WTC11 (cell line): Measurements from ENCODE around the gene DAPK1. TPM values are rescaled to one million over a fixed set of nuclear protein-coding genes. Genes with fewer than 3 reads are reported as not detected.

Experiments used
- ATAC-seq: fragments of 200-7000 bp; cut with Tn5 transposase; 2 replicates; pipeline ENCODE4 v1.10.0; 2021; ENCODE audit warnings: mild to moderate bottlenecking, moderate library complexity
- CTCF ChIA-PET: fragments of 300-600 bp; sonication (Branson Sonifier 250); formaldehyde crosslinking; loops from one replicate; lab custom pipeline; 2021; ENCODE audit warnings: antibody characterized with exemption; lab: Charles Lee
- POLR2A ChIA-PET: fragments of 350-600 bp; sonication (Branson Sonifier 250); formaldehyde crosslinking; loops from one replicate; lab custom pipeline; 2021; ENCODE audit warnings: antibody characterized with exemption; lab: Charles Lee
- DNase-seq: peaks from one replicate; pipeline ENCODE4 v3.0.0; 2021; ENCODE audit warnings: low spot score
- H3K27ac Mint-ChIP-seq: 2 replicates; pipeline ENCODE4 v1.8.0; 2021; ENCODE audit warnings: mixed read lengths
- H3K27me3 Mint-ChIP-seq: 2 replicates; pipeline ENCODE4 v1.8.0; 2021; ENCODE audit warnings: low read depth, mild to moderate bottlenecking, moderate library complexity, mixed read lengths
- H3K36me3 Mint-ChIP-seq: 2 replicates; pipeline ENCODE4 v1.8.0; 2021; ENCODE audit warnings: mixed read lengths
- H3K4me1 Mint-ChIP-seq: 2 replicates; pipeline ENCODE4 v1.8.0; 2022; ENCODE audit warnings: mixed read lengths
- H3K4me3 Mint-ChIP-seq: 2 replicates; pipeline ENCODE4 v1.8.0; 2021; ENCODE audit warnings: mild to moderate bottlenecking, moderate library complexity, mixed read lengths
- H3K9me3 Mint-ChIP-seq: 2 replicates; pipeline ENCODE4 v1.8.0; 2021; ENCODE audit warnings: mixed read lengths
- ATF1 ChIP-seq: sonication (generic); formaldehyde crosslinking; IDR thresholded peaks from 2 replicates; pipeline ENCODE4 v1.8.1; 2023; ENCODE audit warnings: mild to moderate bottlenecking, moderate library complexity, missing genetic modification reagents
- CBFB ChIP-seq: sonication (generic); formaldehyde crosslinking; IDR thresholded peaks from 2 replicates; pipeline ENCODE4 v1.8.1; 2022; ENCODE audit warnings: mild to moderate bottlenecking, low read depth, missing genetic modification reagents
- EMX1 ChIP-seq: fragments of 250-450 bp; sonication (Bioruptor Pico); IDR thresholded peaks from 2 replicates; pipeline ENCODE4 v1.8.0; 2021; ENCODE audit warnings: mild to moderate bottlenecking
- FOXJ3 ChIP-seq: sonication (generic); formaldehyde crosslinking; IDR thresholded peaks from 2 replicates; pipeline ENCODE4 v1.9.0; 2021; ENCODE audit warnings: missing genetic modification reagents, mild to moderate bottlenecking, borderline replicate concordance
- KAT7 ChIP-seq: sonication (generic); formaldehyde crosslinking; IDR thresholded peaks from 2 replicates; pipeline ENCODE4 v1.8.1; 2023; ENCODE audit warnings: missing genetic modification reagents, mild to moderate bottlenecking, borderline replicate concordance
- MLX ChIP-seq: sonication (generic); formaldehyde crosslinking; IDR thresholded peaks from 2 replicates; pipeline ENCODE4 v1.8.1; 2023; ENCODE audit warnings: mild to moderate bottlenecking, missing genetic modification reagents, moderate library complexity
- NFYB ChIP-seq: sonication (generic); formaldehyde crosslinking; conservative IDR thresholded peaks from 2 replicates; pipeline ENCODE4 v1.8.0; 2022; ENCODE audit warnings: low read depth, missing genetic modification reagents
- NR3C1 ChIP-seq: sonication (generic); formaldehyde crosslinking; conservative IDR thresholded peaks from 2 replicates; pipeline ENCODE4 v1.8.1; 2023; ENCODE audit warnings: low read depth, mild to moderate bottlenecking, missing genetic modification reagents
- PRRX2 ChIP-seq: fragments of 250-450 bp; sonication (Bioruptor Pico); IDR thresholded peaks from 2 replicates; pipeline ENCODE4 v1.8.0; 2021; ENCODE audit warnings: mild to moderate bottlenecking
- RORB ChIP-seq: fragments of 250-450 bp; sonication (Bioruptor Pico); IDR thresholded peaks from 2 replicates; pipeline ENCODE4 v1.9.0; 2021; ENCODE audit warnings: mild to moderate bottlenecking
- STAT6 ChIP-seq: sonication (generic); formaldehyde crosslinking; conservative IDR thresholded peaks from 2 replicates; pipeline ENCODE4 v1.8.1; 2023; ENCODE audit warnings: mild to moderate bottlenecking, low read depth, missing genetic modification reagents, moderate library complexity
- TCF7 ChIP-seq: sonication (generic); formaldehyde crosslinking; IDR thresholded peaks from 2 replicates; pipeline ENCODE4 v1.8.0; 2022; ENCODE audit warnings: mild to moderate bottlenecking, low read depth, missing genetic modification reagents, moderate library complexity
- TEAD4 ChIP-seq: sonication (generic); formaldehyde crosslinking; IDR thresholded peaks from 2 replicates; pipeline ENCODE4 v1.8.0; 2022; ENCODE audit warnings: mild to moderate bottlenecking, missing genetic modification reagents
- TP53 ChIP-seq: sonication (generic); formaldehyde crosslinking; IDR thresholded peaks from 2 replicates; pipeline ENCODE4 v1.8.1; 2023; ENCODE audit warnings: mild to moderate bottlenecking, missing genetic modification reagents
- ZNF121 ChIP-seq: sonication (generic); formaldehyde crosslinking; IDR thresholded peaks from 2 replicates; pipeline ENCODE4 v1.8.0; 2023; ENCODE audit warnings: missing genetic modification reagents
- ZNF219 ChIP-seq: sonication (generic); formaldehyde crosslinking; IDR thresholded peaks from 2 replicates; pipeline ENCODE4 v1.8.0; 2023; ENCODE audit warnings: missing genetic modification reagents, mild to moderate bottlenecking, borderline replicate concordance
- ZNF263 ChIP-seq: sonication (generic); formaldehyde crosslinking; IDR thresholded peaks from 2 replicates; pipeline ENCODE4 v1.8.1; 2022; ENCODE audit warnings: low read depth, mild to moderate bottlenecking, moderate library complexity, missing genetic modification reagents
- ZNF281 ChIP-seq: sonication (generic); formaldehyde crosslinking; IDR thresholded peaks from 2 replicates; pipeline ENCODE4 v1.8.0; 2023; ENCODE audit warnings: mild to moderate bottlenecking, missing genetic modification reagents
- ZNF416 ChIP-seq: fragments of 250-450 bp; sonication (Bioruptor Pico); IDR thresholded peaks from 2 replicates; pipeline ENCODE4 v1.9.0; 2021; ENCODE audit warnings: mild to moderate bottlenecking, inconsistent platforms
- ZNF423 ChIP-seq: fragments of 250-450 bp; sonication (Bioruptor Pico); IDR thresholded peaks from 2 replicates; pipeline ENCODE4 v2.1.2; 2022; ENCODE audit warnings: mild to moderate bottlenecking, moderate library complexity
- total RNA-seq: library from RNA; stranded (reverse); gene quantifications from 3 replicates; pipeline ENCODE4 v1.2.3, GENCODE V29; 2021
- TF ChIP-seq, protein P1 (sequence below): sonication (generic); formaldehyde crosslinking; IDR thresholded peaks from 2 replicates; pipeline ENCODE4 v1.8.0; 2023; ENCODE audit warnings: missing genetic modification reagents
- TF ChIP-seq, protein P2 (sequence below): sonication (generic); formaldehyde crosslinking; IDR thresholded peaks from 2 replicates; pipeline ENCODE4 v1.8.1; 2022; ENCODE audit warnings: low read depth, missing genetic modification reagents, borderline replicate concordance
- TF ChIP-seq, protein P3 (sequence below): sonication (generic); formaldehyde crosslinking; IDR thresholded peaks from 2 replicates; pipeline ENCODE4 v1.8.1; 2023; ENCODE audit warnings: mild to moderate bottlenecking, missing genetic modification reagents
- TF ChIP-seq, protein P4 (sequence below): sonication (generic); formaldehyde crosslinking; IDR thresholded peaks from 2 replicates; pipeline ENCODE4 v1.8.1; 2022; ENCODE audit warnings: mild to moderate bottlenecking, moderate library complexity, missing genetic modification reagents

The DAPK1 gene
- total RNA-seq, 1 experiment from 2014 or later = 129 TPM

- ATAC-seq = no peak
- POLR2A ChIA-PET = no interaction called here
- Mint-ChIP-seq H3K27me3 (no peaks in the 10 kb centered on the region), H3K9me3 (no peaks in the 10 kb centered on the region), H3K4me3 (no peak overlapping the region), H3K36me3 (peaks cover 4% of the 10 kb centered on the region; the same call in 1 of the 2 replicates), H3K4me1 (peaks cover 34% of the 10 kb centered on the region), H3K27ac (no peak overlapping the region)
- TF ChIP-seq ZNF121 (CRISPR knock-in tag) = no peak
- TF ChIP-seq, protein P1, sequence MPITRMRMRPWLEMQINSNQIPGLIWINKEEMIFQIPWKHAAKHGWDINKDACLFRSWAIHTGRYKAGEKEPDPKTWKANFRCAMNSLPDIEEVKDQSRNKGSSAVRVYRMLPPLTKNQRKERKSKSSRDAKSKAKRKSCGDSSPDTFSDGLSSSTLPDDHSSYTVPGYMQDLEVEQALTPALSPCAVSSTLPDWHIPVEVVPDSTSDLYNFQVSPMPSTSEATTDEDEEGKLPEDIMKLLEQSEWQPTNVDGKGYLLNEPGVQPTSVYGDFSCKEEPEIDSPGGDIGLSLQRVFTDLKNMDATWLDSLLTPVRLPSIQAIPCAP = no peak
- no peak for TF ChIP-seq STAT6 (CRISPR knock-in tag)
- TF ChIP-seq TP53 (CRISPR knock-in tag) = no peak
- TF ChIP-seq RORB = no peak
- no peak for TF ChIP-seq ATF1
- no peak for TF ChIP-seq CBFB (CRISPR knock-in tag)
- TF ChIP-seq NR3C1 = no peak
- TF ChIP-seq TCF7 (CRISPR knock-in tag) = no peak
- TF ChIP-seq, protein P2, sequence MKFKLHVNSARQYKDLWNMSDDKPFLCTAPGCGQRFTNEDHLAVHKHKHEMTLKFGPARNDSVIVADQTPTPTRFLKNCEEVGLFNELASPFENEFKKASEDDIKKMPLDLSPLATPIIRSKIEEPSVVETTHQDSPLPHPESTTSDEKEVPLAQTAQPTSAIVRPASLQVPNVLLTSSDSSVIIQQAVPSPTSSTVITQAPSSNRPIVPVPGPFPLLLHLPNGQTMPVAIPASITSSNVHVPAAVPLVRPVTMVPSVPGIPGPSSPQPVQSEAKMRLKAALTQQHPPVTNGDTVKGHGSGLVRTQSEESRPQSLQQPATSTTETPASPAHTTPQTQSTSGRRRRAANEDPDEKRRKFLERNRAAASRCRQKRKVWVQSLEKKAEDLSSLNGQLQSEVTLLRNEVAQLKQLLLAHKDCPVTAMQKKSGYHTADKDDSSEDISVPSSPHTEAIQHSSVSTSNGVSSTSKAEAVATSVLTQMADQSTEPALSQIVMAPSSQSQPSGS (CRISPR knock-in tag) = no peak
- TF ChIP-seq, protein P3, sequence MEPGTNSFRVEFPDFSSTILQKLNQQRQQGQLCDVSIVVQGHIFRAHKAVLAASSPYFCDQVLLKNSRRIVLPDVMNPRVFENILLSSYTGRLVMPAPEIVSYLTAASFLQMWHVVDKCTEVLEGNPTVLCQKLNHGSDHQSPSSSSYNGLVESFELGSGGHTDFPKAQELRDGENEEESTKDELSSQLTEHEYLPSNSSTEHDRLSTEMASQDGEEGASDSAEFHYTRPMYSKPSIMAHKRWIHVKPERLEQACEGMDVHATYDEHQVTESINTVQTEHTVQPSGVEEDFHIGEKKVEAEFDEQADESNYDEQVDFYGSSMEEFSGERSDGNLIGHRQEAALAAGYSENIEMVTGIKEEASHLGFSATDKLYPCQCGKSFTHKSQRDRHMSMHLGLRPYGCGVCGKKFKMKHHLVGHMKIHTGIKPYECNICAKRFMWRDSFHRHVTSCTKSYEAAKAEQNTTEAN (CRISPR knock-in tag) = no peak
- no peak for TF ChIP-seq KAT7
- CTCF ChIA-PET = no interaction called here
- no peak for DNase-seq
These were observed 81.0 kb downstream of the DAPK1 start for GRCh38 chr9:87578625-87579024.

GRCh38 chr9:87579781-87580541 lies 82.3 kb downstream of the DAPK1 start:
- Mint-ChIP-seq H3K4me1 (peaks cover 34% of the 10 kb centered on the region), H3K27me3 (no peaks in the 10 kb centered on the region), H3K9me3 (no peaks in the 10 kb centered on the region), H3K36me3 (no peaks in the 10 kb centered on the region), H3K4me3 (no peak overlapping the region), H3K27ac (no peak overlapping the region)
- DNase-seq (no peak), ATAC-seq (no peak)
- ChIA-PET CTCF (interaction anchor here (0.6 kb wide), 1 partner anchor 413 kb away, joined by 3 read pairs; no protein-coding TSS in a partner anchor), POLR2A (interaction anchor here (0.6 kb wide), 1 partner anchor 827 kb away, joined by 4 read pairs; no protein-coding TSS in a partner anchor)
- TF ChIP-seq ZNF416 (CRISPR knock-in tag) (no peak), TCF7 (CRISPR knock-in tag) (no peak), ZNF219 (CRISPR knock-in tag) (no peak), ZNF423 (CRISPR knock-in tag) (no peak), NFYB (CRISPR knock-in tag) (no peak), PRRX2 (CRISPR knock-in tag) (no peak), ZNF263 (no peak), EMX1 (no peak), TEAD4 (CRISPR knock-in tag) (no peak), ZNF281 (CRISPR knock-in tag) (no peak), MLX (CRISPR knock-in tag) (no peak), FOXJ3 (no peak)
- TF ChIP-seq, protein P1 = no peak
- TF ChIP-seq, protein P4, sequence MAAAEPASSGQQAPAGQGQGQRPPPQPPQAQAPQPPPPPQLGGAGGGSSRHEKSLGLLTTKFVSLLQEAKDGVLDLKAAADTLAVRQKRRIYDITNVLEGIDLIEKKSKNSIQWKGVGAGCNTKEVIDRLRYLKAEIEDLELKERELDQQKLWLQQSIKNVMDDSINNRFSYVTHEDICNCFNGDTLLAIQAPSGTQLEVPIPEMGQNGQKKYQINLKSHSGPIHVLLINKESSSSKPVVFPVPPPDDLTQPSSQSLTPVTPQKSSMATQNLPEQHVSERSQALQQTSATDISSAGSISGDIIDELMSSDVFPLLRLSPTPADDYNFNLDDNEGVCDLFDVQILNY (CRISPR knock-in tag) = no peak
